Suppressor macrophage treated with lipopolysaccharide for 1 hour (primary cell): ENCODE results near the gene SCG5.

ENCODE experiments used
- DNase-seq, 3 donors: peaks; one replicate each; pipeline ENCODE4 v3.0.0-alpha.2; 2020 to 2022

SCG5 gene

DNA sequence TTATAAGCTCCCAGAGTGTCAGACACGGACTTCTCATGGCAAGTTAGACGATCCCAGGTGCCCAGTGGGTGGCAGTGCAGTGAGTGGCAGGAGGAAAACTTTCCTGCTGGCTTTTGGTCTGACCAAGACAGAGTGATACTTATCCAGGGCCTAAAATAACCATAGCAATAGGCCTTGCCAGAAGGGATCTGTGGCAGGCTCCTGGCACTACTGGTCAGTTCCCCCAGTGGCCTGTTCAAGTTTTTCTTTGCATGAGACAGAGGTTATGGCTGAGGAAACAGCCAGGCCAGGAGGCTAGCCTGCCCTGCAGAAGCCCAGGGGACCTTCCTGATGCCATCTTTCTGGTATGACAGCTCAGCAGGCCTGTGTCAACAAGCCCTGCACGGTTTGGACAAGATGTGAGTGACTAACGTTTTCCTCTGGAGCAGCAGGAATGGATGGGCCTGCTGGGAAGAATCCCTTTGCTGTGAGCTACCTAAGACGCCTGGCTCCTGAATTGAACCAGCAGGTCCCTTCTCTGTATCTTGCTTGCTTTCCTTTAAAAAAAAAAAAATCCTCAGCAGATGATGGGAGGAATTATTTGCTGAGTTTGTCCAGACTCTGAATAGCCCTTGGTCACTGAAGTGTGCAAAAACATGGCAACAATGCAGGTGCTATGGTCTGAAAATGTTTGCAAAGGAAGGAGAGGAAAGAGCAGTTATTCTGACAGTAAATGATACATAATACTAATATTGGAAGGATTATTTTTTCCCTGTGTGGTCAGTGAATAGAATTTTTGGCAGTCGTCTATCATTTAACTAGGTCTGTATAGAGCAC, 18.0 kb downstream of the SCG5 start:
- DNase-seq, result no peak

DNA sequence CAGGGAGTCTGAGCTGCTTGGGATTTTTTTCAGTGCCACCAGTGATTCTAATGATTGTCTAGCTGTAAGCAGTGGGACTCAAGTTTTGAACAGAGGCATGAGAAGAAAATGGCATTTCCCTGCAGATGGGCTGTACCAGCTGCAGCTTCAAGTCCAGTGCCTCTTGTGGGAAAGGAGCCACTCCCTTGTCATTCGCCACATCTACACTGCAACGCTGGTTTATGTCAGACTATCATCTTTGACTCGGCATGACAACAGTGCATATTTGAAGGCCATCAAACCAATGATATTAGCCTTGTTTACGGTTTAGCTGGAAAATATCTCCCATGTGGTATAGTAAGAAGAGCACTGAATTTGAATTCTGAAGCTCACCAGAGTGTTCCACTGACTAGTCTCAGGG, 22.2 kb downstream of the SCG5 start:
- no peak for DNase-seq

GRCh38 chr15:32664796-32665195, 23.3 kb downstream of the SCG5 start:
- DNase-seq, result no peak

DNA sequence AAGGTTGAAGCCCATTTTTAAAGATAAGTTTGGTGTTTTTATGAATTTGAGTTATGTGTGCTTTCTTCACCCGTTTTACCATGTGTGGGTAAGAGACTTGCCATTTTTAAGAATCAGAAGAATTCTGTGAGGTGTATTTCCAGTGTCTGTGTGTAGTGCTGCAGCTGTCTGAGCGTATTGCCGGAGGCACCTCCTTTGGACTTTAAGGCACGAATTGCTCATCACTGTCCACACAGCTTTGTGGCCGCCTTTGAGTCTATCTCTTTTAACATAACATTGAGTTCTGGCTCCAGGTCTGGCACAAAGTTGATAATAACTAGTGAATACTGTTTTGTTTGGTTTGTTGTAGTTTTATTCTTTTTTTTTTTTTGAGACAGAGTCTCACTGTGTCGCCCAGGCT, 25.8 kb downstream of the SCG5 start:
- no peak for DNase-seq

DNA sequence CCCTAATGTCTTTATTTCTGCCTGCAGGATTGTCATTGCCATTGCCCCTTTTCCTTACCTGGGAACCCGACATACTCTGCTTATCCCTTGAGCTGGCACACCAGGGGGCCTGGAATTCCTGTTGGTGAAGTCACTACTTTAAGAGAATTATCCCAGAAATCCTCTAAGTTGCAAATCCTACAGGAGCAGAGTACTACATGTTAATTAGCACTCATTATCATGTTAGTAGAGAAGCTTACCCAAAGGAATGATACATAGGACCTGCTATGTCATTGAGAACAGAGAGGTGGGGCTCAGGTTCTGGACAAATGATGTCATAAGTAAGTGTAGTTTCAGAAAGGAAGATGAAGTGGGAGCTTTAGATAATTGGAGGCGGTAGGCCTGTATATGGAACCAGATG, 27.4 kb downstream of the SCG5 start:
- DNase-seq, result no peak

DNA sequence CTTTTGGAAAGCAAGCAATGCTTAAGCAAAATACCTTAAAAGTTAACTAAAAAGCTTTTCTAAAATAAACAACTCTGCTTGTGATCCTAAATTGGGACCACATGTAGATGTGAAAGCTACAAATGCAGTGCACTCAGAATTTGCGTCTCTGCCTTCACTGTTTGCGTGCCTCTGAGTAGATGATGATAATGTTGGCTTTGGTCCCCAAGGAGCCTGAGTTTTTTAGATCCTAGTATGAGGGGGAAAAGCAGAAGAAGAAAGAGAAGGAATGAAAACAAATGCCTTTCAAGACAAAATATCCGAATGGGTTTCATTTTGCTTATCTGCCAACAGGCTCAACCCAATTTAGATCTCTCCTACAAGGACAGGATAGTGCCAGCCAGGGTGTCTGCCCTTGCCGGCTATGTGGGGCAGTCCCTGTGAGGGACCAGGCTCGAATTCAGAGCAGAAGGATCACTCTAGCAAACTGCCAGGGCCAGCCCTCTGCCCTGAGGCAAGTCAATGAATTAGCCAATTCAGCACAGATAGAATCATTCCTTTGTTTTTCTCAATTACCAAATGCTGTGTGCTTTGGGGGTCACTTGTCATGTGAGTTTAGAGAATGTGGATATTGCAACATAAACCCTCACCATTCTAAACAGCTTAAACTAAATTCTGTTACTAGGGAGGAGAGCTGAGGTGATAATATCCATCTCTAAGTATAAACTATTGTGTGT, 28.5 kb downstream of the SCG5 start:
- no peak for DNase-seq

DNA sequence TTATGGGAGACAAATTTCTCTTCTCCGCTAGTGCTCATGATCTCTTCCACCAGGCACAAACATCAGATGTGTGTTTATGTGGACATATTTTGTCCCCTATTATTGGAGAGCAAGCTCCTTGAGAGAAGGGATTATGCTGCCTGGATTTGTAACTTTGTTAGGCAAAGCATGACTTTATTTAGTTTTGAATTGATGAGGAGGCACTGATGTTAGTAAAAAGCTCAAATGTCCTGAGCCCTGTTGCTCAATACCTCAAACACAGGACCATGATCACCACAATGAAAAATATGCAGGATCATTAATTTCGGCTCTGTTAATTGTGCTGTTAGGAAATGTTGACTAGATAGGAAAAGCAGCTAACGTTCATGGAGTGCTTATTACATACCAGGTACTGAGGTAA, 29.1 kb downstream of the SCG5 start:
- DNase-seq, result no peak

DNA sequence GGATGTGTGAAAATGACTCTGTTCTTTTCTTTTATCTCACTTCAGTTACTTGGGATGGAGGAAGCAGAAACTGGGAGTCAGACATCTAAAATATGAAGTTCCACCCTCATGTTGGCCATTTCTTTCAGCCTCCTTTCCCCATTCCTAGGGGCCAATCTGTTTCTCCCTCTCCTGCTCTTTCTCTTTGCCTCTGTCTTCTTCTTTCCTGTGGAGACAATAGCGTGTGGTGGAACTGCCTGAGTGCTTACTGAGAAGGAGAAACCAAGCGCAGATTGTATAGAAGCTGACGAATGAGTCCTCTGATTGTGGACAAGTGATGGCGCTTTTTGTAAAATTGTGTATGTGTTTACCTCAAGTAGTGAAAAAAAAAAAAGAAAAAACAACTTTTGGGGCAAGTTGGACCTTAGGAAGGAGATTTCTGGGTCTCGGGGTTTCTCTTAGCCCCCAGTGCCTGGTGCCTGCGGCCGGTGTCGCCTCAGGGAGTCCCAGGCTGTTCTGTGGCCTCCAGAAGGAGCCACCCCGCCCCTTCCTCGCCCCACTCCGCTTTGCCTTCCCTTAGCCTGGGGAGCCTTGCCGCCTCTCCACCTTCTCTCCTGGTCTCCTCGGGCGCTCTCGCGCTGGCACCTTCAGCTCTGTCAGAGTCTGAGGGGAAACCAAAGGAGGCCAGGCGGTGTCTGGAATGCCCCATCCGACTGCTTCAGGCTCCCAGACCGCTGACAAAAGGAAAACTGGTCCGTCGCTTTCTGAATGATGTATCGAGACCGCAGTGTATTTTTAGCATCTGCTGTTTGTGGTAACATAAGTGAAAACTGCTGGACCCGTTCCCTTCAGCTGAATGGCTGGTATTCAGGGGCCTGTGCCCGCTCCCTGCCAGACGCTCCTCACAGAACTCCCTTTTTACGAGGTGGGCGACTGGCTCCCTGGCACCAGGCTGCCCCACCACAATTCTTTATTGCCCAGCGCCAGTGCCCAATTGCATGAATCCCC, 30.1 kb downstream of the SCG5 start:
- no peak for DNase-seq

DNA sequence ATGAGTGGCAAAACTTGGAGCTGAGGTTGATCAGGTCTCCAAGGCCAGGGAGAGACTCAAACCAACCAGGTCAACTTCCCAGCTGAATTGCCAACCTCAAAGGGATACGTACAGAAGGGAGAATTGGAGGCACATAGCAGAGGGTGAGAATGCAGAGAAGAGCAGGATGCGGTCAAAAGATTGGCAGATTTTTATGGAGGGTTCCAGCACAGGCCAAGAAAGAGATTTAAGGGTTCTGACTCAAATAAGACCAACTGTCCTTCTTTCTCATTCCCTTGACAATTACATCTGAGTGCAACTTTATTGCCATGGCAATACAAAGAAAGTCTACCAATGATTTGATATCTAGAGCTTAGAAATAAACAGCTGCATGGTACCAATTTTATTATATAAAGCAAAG, 33.2 kb downstream of the SCG5 start:
- no peak for DNase-seq

DNA sequence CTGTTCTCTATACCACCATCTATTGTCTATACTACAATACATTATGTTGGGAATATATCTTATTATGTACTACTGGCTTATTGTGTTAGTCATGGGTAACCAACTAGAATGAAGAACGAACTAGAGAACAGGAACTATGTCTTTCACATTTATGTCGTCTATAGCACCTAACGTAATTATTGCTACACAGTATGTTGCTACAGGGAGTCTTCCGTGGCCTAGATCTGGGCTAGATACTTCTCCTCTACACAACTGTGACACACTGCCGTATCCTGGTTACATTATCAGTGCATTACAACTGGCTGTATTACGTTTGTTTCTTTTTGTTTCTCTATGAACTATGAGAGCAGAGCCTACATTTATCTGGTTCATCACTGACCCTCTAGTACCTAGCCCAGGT, 34.0 kb downstream of the SCG5 start:
- peak; percentile 50 to 75 (median 63) for DNase-seq

DNA sequence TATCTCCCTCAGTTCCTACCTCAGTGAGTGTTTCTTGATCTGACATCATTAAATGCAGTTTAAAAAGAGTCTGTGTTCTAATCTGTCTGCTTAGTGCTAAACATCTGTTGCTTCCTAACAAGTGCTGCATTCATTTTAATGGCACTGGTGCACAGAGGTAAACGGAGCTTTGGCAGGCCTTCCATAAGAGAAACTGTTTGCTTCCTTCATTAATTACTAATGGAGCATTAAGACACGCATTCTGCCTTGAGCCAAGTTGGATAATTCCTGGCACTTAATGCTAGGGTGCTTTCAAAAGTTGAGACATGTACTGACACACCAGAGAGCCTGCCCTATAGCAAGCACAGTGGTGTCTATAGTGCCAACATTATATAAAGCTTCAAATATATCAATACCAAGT, 34.7 kb downstream of the SCG5 start:
- DNase-seq, result no peak

GRCh38 chr15:32677238-32677750, 35.8 kb downstream of the SCG5 start:
- no peak for DNase-seq

DNA sequence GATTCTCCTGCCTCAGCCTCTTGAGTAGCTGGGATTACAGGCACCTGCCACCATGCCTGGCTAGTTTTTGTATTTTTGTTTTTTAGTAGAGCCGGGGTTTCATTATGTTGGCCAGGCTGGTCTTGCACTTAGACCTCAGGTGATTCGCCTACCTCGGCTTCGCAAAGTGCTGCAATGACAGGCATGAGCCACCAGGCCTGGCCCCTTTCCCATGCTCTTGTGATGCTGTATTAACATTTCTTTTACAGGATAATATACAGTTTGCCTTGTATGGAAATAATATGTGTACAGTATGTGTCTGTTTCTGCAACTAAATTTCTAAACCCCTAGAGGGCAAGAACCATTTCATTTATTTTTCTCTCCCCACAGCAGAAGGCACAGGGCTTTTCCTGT, 37.8 kb downstream of the SCG5 start:
- DNase-seq, result no peak

DNA sequence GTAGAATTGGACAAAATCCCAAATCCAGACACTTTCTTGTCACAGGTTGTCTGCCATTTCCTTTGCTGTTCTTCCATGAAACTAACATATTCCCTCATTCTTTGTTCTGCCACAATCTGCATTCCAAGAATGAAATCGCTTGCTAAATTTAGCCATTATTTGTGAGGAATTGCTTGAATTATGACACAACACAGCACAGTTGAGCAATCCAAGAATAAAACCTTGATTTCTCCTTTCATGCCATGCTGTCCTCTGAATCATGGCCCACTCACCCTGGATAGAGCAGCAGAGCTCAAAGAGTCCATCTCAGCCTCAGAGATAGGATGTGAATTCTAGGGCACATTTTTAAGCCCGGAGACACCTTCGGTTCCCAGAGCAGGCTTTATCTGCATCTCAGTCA, 41.1 kb downstream of the SCG5 start:
- DNase-seq, result peak; percentile 74 to 93 (median 88)

- peak in 2 of 3 donors; percentile 45 to 59 for DNase-seq
These were observed 41.6 kb downstream of the SCG5 start for GRCh38 chr15:32682977-32683630.

GRCh38 chr15:32683906-32684584, 42.5 kb downstream of the SCG5 start:
- peak; percentile 88 to 95 (median 94) for DNase-seq

GRCh38 chr15:32685576-32685975, 44.1 kb downstream of the SCG5 start:
- DNase-seq, result no peak

- DNase-seq, result peak; percentile 39 to 81 (median 59)
These were observed 46.0 kb downstream of the SCG5 start for GRCh38 chr15:32687556-32687955.

DNA sequence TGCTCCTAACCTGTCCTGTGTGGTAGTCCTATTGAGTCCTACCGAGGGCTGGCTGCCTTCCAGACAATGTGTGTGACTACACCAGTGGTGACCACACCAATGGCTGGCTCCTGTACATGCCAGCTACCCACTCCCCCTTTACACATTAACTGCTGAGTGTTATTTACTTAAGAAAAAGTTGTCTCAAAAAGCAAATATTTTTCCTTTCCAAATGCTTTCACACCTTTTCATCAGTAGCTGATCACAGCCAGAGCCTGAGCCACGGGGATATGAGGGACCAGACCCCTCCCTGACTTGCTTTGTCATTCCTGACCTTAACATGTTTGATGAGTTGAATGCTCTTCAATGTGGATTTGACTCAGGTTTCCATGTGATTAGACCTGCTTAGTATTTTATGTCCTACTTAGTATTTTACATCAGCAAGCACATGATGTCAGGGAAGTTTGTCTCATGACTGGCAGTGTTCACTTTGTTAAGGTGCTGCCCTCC, 46.7 kb downstream of the SCG5 start:
- peak in 1 of 3 donors; percentile 29 for DNase-seq

GRCh38 chr15:32690941-32691688, 49.6 kb downstream of the SCG5 start:
- DNase-seq, result no peak

DNA sequence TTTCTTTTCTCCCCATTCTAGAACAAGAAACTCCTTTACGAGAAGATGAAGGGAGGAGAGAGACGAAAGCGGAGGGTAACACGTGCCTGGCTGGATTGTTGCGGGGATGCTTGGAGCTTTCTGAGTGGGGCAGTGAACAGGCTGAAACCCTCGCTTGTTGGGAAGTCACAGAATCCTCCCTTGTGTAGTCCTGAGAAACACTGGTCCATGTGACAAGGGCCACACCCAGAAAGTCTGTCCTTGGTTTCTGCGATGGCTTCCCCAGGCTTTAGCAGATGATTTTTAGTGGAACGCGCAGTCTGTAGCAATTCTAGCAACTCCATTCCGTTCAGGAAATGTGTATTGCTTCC, 50.2 kb downstream of the SCG5 start:
- DNase-seq, result no peak
